ENCODE data around the gene KCNC1.

DNA sequence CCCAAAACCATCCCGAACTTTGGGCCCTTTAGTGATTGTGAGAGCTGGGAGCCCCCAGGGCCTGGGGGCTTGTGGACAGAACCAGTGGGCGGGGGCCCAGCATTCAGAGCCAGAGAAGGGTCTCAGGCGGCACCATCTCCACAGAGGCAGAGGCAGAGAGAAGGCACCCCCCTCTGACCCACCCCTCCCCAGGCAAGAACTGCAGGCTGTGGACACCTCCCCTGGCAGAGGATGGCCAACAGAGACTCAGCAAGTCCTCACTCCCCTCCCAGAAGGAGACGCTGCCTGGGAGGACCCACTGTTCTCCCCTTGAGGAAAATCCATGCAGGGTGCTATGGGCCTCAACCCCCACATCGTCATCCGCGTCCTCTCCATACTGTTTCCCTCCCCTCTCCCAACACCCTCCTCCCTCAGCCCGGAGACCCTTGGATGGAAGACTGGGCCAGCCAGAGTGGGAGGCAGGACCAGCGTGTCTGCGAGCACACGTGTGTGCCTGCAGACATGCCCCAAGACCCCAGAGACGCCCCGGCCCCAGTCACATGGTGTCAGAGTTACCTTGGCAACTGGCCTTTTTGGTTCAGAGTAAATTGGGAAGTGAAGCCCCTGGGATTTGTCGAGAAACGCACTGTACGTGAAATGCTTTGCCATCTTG, 42.6 kb downstream of the KCNC1 start:
- TF ChIP-seq POLR2A (IDR thresholded peaks at IDR 0.05; ENCODE audit: low read depth, low read length) (no peak), SPI1 (IDR thresholded peaks at IDR 0.05; ENCODE audit: low read depth, low read length) (no peak)
